Raji (cell line): ENCODE data around the gene VRTN.
A peak's percentile ranks its signal among the peaks of the same experiment; 100 is the strongest.

Source experiments
- POLR2A ChIP-seq: IDR thresholded peaks from 2 replicates; pipeline ENCODE4 v1.6.1; 2011; ENCODE audit warnings: low read depth, low read length, control low read depth; ENCODE audit not compliant: insufficient read depth

The VRTN gene

GRCh38 chr14:74368026-74368425 is 19.8 kb downstream of the VRTN start:
- TF ChIP-seq POLR2A, result no peak

- TF ChIP-seq POLR2A, result no peak
Measured at GRCh38 chr14:74368441-74368840, 20.2 kb downstream of the VRTN start.

GRCh38 chr14:74377976-74378690 is 29.9 kb downstream of the VRTN start:
- no peak for TF ChIP-seq POLR2A

- no peak for TF ChIP-seq POLR2A
Measured at GRCh38 chr14:74380172-74380571, 31.9 kb downstream of the VRTN start.

GRCh38 chr14:74380845-74381244 is 32.6 kb downstream of the VRTN start:
- no peak for TF ChIP-seq POLR2A

GRCh38 chr14:74382231-74382630 is 34.0 kb downstream of the VRTN start:
- TF ChIP-seq POLR2A, result no peak

- TF ChIP-seq POLR2A, result no peak
Measured at GRCh38 chr14:74389980-74390379, 41.7 kb downstream of the VRTN start.

GRCh38 chr14:74391479-74391878 is 43.2 kb downstream of the VRTN start:
- TF ChIP-seq POLR2A, result no peak

- no peak for TF ChIP-seq POLR2A
Measured at GRCh38 chr14:74392616-74393570, 44.6 kb downstream of the VRTN start.

GRCh38 chr14:74394549-74394948 is 46.3 kb downstream of the VRTN start:
- no peak for TF ChIP-seq POLR2A

GRCh38 chr14:74395094-74395493 is 46.8 kb downstream of the VRTN start:
- no peak for TF ChIP-seq POLR2A

- no peak for TF ChIP-seq POLR2A
Measured at GRCh38 chr14:74400031-74400685, 51.9 kb downstream of the VRTN start.

- TF ChIP-seq POLR2A, result no peak
Measured at GRCh38 chr14:74400919-74401503, 52.7 kb downstream of the VRTN start.

- peak; percentile 72 for TF ChIP-seq POLR2A
Measured at GRCh38 chr14:74401504-74402241, 53.4 kb downstream of the VRTN start.

- no peak for TF ChIP-seq POLR2A
Measured at GRCh38 chr14:74402401-74403251, 54.4 kb downstream of the VRTN start.
